K562 (cell line): ENCODE data around the gene ARHGAP15.

Source experiments
- SMC3 ChIP-seq: conservative IDR thresholded peaks from 2 replicates; pipeline ENCODE4 v1.6.1; 2011; ENCODE audit warnings: low read depth, low read length, improper control_type of control experiment; ENCODE audit not compliant: insufficient read depth
- YY1 ChIP-seq, 3 experiments: IDR thresholded peaks; 2 replicates each; pipeline ENCODE4 v1.6.1; 2011; ENCODE audit warnings: low read length in 2 of 3, mild to moderate bottlenecking in 2 of 3, moderate library complexity in 2 of 3, borderline replicate concordance in 1 of 3, control low read depth in 1 of 3, low read depth in 1 of 3; ENCODE audit not compliant: insufficient read depth in 3 of 3, insufficient replicate concordance in 2 of 3, control insufficient read depth in 1 of 3, insufficient read length in 1 of 3; ENCODE audit errors: extremely low read depth in 1 of 3
- ZFP1 ChIP-seq: fragments of 450-650 bp; formaldehyde crosslinking; IDR thresholded peaks from 2 replicates; pipeline ENCODE4 v1.4.0; 2020; ENCODE audit warnings: mild to moderate bottlenecking, mixed read lengths
- ZNF23 ChIP-seq: fragments of 250-450 bp; sonication (Bioruptor Pico); IDR thresholded peaks from 2 replicates; pipeline ENCODE4 v1.4.0; 2020; ENCODE audit warnings: mild to moderate bottlenecking
- ZNF507 ChIP-seq: conservative IDR thresholded peaks from 2 replicates; pipeline ENCODE4 v1.6.1; 2017; ENCODE audit warnings: missing genetic modification characterization, missing compliant biosample characterization
- TF ChIP-seq, protein P1 (sequence below): fragments of 450-650 bp; formaldehyde crosslinking; IDR thresholded peaks from 2 replicates; pipeline ENCODE4 v1.4.0; 2020; ENCODE audit warnings: mild to moderate bottlenecking

DNA sequence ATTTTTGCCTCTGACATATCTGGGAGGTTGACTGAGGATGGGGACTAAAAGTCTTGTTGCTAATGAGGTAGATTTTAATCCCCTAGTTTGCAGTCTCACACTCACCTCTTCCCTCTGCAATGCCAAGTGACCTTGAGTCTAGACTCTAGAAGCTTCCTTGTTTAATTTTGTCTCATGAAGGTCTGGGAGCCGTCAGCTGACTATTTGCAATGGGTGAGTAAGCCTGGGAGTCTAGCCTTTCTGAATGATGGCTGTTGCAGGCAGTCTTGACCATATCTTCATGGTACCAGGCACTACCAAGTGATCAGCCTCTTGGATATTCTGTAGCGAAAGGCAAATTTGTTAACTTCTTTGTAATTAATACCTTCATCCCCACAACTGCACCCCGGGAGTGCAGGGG lies 61.2 kb downstream of the ARHGAP15 start:
- TF ChIP-seq ZFP1 (CRISPR knock-in tag) (no peak), ZNF23 (CRISPR knock-in tag) (no peak), SMC3 (no peak), ZNF507 (no peak), YY1 (IDR thresholded peaks at IDR 0.05; ENCODE audit: borderline replicate concordance in 1 of 3, control insufficient read depth in 1 of 3, extremely low read depth in 1 of 3, insufficient read depth in 3 of 3, insufficient read length in 1 of 3, insufficient replicate concordance in 2 of 3, low read depth in 1 of 3, low read length in 2 of 3) (no peak)
- TF ChIP-seq, protein P1, sequence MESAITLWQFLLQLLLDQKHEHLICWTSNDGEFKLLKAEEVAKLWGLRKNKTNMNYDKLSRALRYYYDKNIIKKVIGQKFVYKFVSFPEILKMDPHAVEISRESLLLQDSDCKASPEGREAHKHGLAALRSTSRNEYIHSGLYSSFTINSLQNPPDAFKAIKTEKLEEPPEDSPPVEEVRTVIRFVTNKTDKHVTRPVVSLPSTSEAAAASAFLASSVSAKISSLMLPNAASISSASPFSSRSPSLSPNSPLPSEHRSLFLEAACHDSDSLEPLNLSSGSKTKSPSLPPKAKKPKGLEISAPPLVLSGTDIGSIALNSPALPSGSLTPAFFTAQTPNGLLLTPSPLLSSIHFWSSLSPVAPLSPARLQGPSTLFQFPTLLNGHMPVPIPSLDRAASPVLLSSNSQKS (CRISPR knock-in tag): no peak
